Endothelial cell of umbilical vein (primary cell): Measurements from ENCODE around the gene KCNF1. TPM values are rescaled to one million over a fixed set of nuclear protein-coding genes. Genes with fewer than 3 reads are reported as not detected.

Source experiments
- BruUV-seq: library from RNA; stranded (reverse); fragments of 400-500 nt; replicated peaks from 2 replicates; lab custom pipeline; 2021; lab: Mats Ljungman, UMichigan
- CTCF ChIA-PET: fragments of 300-600, 350-600 bp; sonication (Branson Sonifier 250); formaldehyde crosslinking; loops from one replicate; lab custom pipeline; 2021; ENCODE audit warnings: antibody characterized with exemption, inconsistent platforms; lab: Charles Lee
- POLR2A ChIA-PET: fragments of 300-600, 350-600 bp; sonication (Branson Sonifier 250); formaldehyde crosslinking; loops from one replicate; lab custom pipeline; 2021; ENCODE audit warnings: antibody characterized with exemption, inconsistent platforms; lab: Charles Lee
- DNase-seq: peaks from one replicate; pipeline ENCODE4 v3.0.0-alpha.2; 2011; ENCODE audit warnings: low read depth, low spot score
- FAIRE-seq: peaks from 2 replicates; lab custom pipeline; 2011; peaks lifted over from hg19 to GRCh38; lab: Jason Lieb, UNC
- H2AFZ ChIP-seq: 2 replicates; pipeline ENCODE4 v1.6.0; 2012; ENCODE audit warnings: low read depth, low read length, control low read depth, inconsistent platforms
- H3K27ac ChIP-seq: 2 replicates; pipeline ENCODE4 v1.5.1; 2011; ENCODE audit warnings: low read depth, mild to moderate bottlenecking, control low read depth, low read length, moderate library complexity; ENCODE audit not compliant: insufficient read depth
- H3K27me3 ChIP-seq, 2 experiments: 2 replicates each; pipeline versions ENCODE4 v1.6.0 to v1.6.1; 2011; ENCODE audit warnings: low read length in 2 of 2, mixed read lengths in 1 of 2; ENCODE audit not compliant: control insufficient read depth in 2 of 2, insufficient read depth in 2 of 2
- H3K36me3 ChIP-seq, 2 experiments: 2 replicates in 1 of 2; 3 replicates in 1 of 2; pipeline ENCODE4 v1.5.1; 2011; ENCODE audit warnings: low read length in 2 of 2, mild to moderate bottlenecking in 1 of 2, moderate library complexity in 1 of 2; ENCODE audit not compliant: control insufficient read depth in 2 of 2, insufficient read depth in 2 of 2; ENCODE audit errors: extremely low read depth in 1 of 2
- H3K4me1 ChIP-seq: 3 replicates; pipeline ENCODE4 v1.5.1; 2011; ENCODE audit warnings: mild to moderate bottlenecking, low read length; ENCODE audit not compliant: control insufficient read depth, insufficient read depth; ENCODE audit errors: extremely low read depth
- H3K4me2 ChIP-seq: 2 replicates; pipeline ENCODE4 v1.6.1; 2011; ENCODE audit warnings: low read length, control low read depth, mixed read lengths; ENCODE audit not compliant: insufficient read depth
- H3K4me3 ChIP-seq, 3 experiments: fragments of 200-600 bp in 1 of 3; sonication (generic), shearing (Covaris generic) in 1 of 3; replicated peaks in 1 of 3; 2 replicates each; pipeline ENCODE4 v1.5.1; 2011 to 2016; ENCODE audit warnings: control low read depth in 3 of 3, low read length in 3 of 3, mild to moderate bottlenecking in 2 of 3, inconsistent platforms in 1 of 3, low read depth in 1 of 3, moderate library complexity in 1 of 3; ENCODE audit not compliant: insufficient read depth in 1 of 3
- H3K79me2 ChIP-seq: 2 replicates; pipeline ENCODE4 v1.6.0; 2012; ENCODE audit warnings: low read length, inconsistent platforms; ENCODE audit not compliant: control insufficient read depth, insufficient read depth
- H3K9ac ChIP-seq: replicated peaks from 2 replicates; pipeline ENCODE3; 2011; ENCODE audit warnings: low read length, control low read depth; ENCODE audit not compliant: insufficient read depth; ENCODE audit errors: extremely low read depth
- H3K9me1 ChIP-seq: replicated peaks from 3 replicates; pipeline ENCODE4 v1.6.0; 2011; ENCODE audit warnings: mild to moderate bottlenecking, low read length; ENCODE audit not compliant: control insufficient read depth, insufficient read depth; ENCODE audit errors: extremely low read depth
- H3K9me3 ChIP-seq: replicated peaks from 2 replicates; pipeline ENCODE4 v1.5.1; 2012; ENCODE audit warnings: low read length, inconsistent platforms; ENCODE audit not compliant: control insufficient read depth, insufficient read depth
- H4K20me1 ChIP-seq: replicated peaks from 2 replicates; pipeline ENCODE3; 2011; ENCODE audit warnings: mild to moderate bottlenecking, low read length; ENCODE audit not compliant: control insufficient read depth, insufficient read depth; ENCODE audit errors: extremely low read depth
- CTCF ChIP-seq, 2 donors: IDR thresholded peaks; 1 replicate in 1 of 2; 2 replicates in 1 of 2; pipeline ENCODE4 v1.5.1; 2011; ENCODE audit warnings: low read length in 2 of 2, mild to moderate bottlenecking in 2 of 2, moderate library complexity in 2 of 2, control low read depth in 1 of 2, inconsistent platforms in 1 of 2, low read depth in 1 of 2; ENCODE audit not compliant: insufficient read depth in 1 of 2; ENCODE audit errors: extremely low read depth in 1 of 2
- EZH2 ChIP-seq: IDR thresholded peaks from 2 replicates; pipeline ENCODE4 v1.6.1; 2012; ENCODE audit warnings: borderline replicate concordance, low read depth, mild to moderate bottlenecking, moderate library complexity, low read length, inconsistent platforms; ENCODE audit not compliant: severe bottlenecking
- FOS ChIP-seq: IDR thresholded peaks from 2 replicates; pipeline ENCODE4 v1.6.1; 2011; ENCODE audit warnings: mild to moderate bottlenecking, low read length, moderate library complexity, borderline replicate concordance; ENCODE audit not compliant: insufficient read depth
- GATA2 ChIP-seq: IDR thresholded peaks from 2 replicates; pipeline ENCODE4 v1.7.0; 2011; ENCODE audit warnings: low read depth, mild to moderate bottlenecking, moderate library complexity, mixed read lengths, low read length; ENCODE audit not compliant: insufficient read length, insufficient read depth
- JUN ChIP-seq: IDR thresholded peaks from 2 replicates; pipeline ENCODE4 v1.6.1; 2011; ENCODE audit warnings: borderline replicate concordance, low read depth; ENCODE audit not compliant: insufficient read length, insufficient read depth
- MAX ChIP-seq: IDR thresholded peaks from 2 replicates; pipeline ENCODE4 v1.6.1; 2011; ENCODE audit not compliant: insufficient read depth, insufficient read length
- MYC ChIP-seq: IDR thresholded peaks from one replicate; pipeline ENCODE4 v1.6.1; 2011; ENCODE audit warnings: mild to moderate bottlenecking, low read depth, low read length
- POLR2A ChIP-seq: IDR thresholded peaks from 2 replicates; pipeline ENCODE4 v1.6.1; 2012; ENCODE audit warnings: low read depth, mild to moderate bottlenecking, control low read depth, low read length
- POLR2AphosphoS5 ChIP-seq: IDR thresholded peaks from 2 replicates; pipeline ENCODE4 v1.6.1; 2012; ENCODE audit warnings: low read depth, mild to moderate bottlenecking, control low read depth, low read length, moderate library complexity; ENCODE audit not compliant: insufficient read depth
- dilution Hi-C: fragments of 300-500 bp; cut with MboI; formaldehyde crosslinking; loops from one replicate; pipeline ENCODE4 v1.15.0; 2019; ENCODE audit warnings: low sequenced_read_pairs; ENCODE audit not compliant: extremely low pct_ligation_motif_present
- intact Hi-C: fragments of 100-400 bp; cut with micrococcal nuclease; formaldehyde crosslinking; loops from one replicate; pipeline ENCODE4 v1.10.0; 2022
- polyA plus RNA-seq, 4 experiments: library from polyadenylated mRNA; depleted of rRNA in 3 of 4; stranded (reverse) in 3 of 4; unstranded in 1 of 4; fragments of >200 nt; gene quantifications; 2 replicates each; pipeline versions ENCODE4 v1.2.1 to v1.2.3, GENCODE V29; 2011 to 2012; ENCODE audit warnings: missing spikeins in 1 of 4
- total RNA-seq: library from RNA; stranded (reverse); gene quantifications from 2 replicates; pipeline ENCODE4 v1.2.3, GENCODE V29; 2021

Gene KCNF1
- total and polyA plus RNA-seq, 2 donors (not counting 3 experiments of a cell fraction or from before 2014, with no cell fraction given): 0.23 to 0.42 TPM

GRCh38 chr2:10919771-10920621 is 8.3 kb downstream of the KCNF1 start:
- Histone ChIP-seq H3K27ac (no peak overlapping the region), H3K79me2 (no peaks in the 10 kb centered on the region), H4K20me1 (no peaks in the 10 kb centered on the region), H3K4me1 (no peaks in the 10 kb centered on the region), H3K9me1 (no peaks in the 10 kb centered on the region), H3K27me3 (peaks cover 0 to 2% of the 10 kb centered on the region in 2 experiments), H3K4me2 (no peak overlapping the region), H3K36me3 (no peaks in the 10 kb centered on the region), H2AFZ (no peak overlapping the region), H3K9me3 (no peaks in the 10 kb centered on the region), H3K4me3 (no peak overlapping the region), H3K9ac (no peak overlapping the region)
- ChIA-PET POLR2A (no interaction called here), CTCF (no interaction called here)
- dilution Hi-C loops: no loop called here
- TF ChIP-seq MAX (no peak), POLR2AphosphoS5 (no peak), EZH2 (no peak), MYC (no peak), POLR2A (no peak), JUN (no peak)
- FAIRE-seq: no peak
- intact Hi-C loops: no loop called here
- no TSS peak for BruUV-seq
- no peak for DNase-seq

GRCh38 chr2:10920764-10921388 is 9.1 kb downstream of the KCNF1 start:
- ChIA-PET POLR2A (no interaction called here), CTCF (no interaction called here)
- H3K27ac ChIP-seq: no peak overlapping the region
- no peaks in the 10 kb centered on the region for H3K4me1 ChIP-seq
- no peak overlapping the region for H3K4me3 ChIP-seq
- FAIRE-seq (no peak), DNase-seq (no peak)
- H3K9me3 ChIP-seq: no peaks in the 10 kb centered on the region
- no peaks in the 10 kb centered on the region for H3K79me2 ChIP-seq
- dilution Hi-C loops (no loop called here), intact Hi-C loops (no loop called here)
- H3K9ac ChIP-seq: no peak overlapping the region
- H3K27me3 ChIP-seq: peaks cover 3 to 5% of the 10 kb centered on the region in 2 experiments
- H3K4me2 ChIP-seq: no peak overlapping the region
- no peaks in the 10 kb centered on the region for H3K36me3 ChIP-seq
- TF ChIP-seq MYC (no peak), JUN (no peak), POLR2AphosphoS5 (no peak), POLR2A (no peak), CTCF (IDR thresholded peaks at IDR 0.05; ENCODE audit: extremely low read depth in 1 of 2, insufficient read depth in 1 of 2, low read depth in 1 of 2, low read length in 2 of 2) (no peak), EZH2 (no peak), FOS (no peak), GATA2 (no peak), MAX (no peak)
- no peaks in the 10 kb centered on the region for H3K9me1 ChIP-seq
- H2AFZ ChIP-seq: no peak overlapping the region
- no TSS peak for BruUV-seq
- no peaks in the 10 kb centered on the region for H4K20me1 ChIP-seq
